WERI-Rb-1 (cell line): Measurements from ENCODE around the gene DGKI.
A peak's percentile ranks its signal among the peaks of the same experiment; 100 is the strongest.

ENCODE experiments used
- DNase-seq: peaks from one replicate; pipeline ENCODE4 v3.0.0-alpha.2; 2020
- H3K27ac ChIP-seq: fragments of 250-450 bp; sonication (Bioruptor Pico); 2 replicates; pipeline ENCODE4 v1.5.1; 2020; ENCODE audit warnings: mild to moderate bottlenecking, moderate library complexity
- H3K27me3 ChIP-seq: fragments of 250-450 bp; sonication (Bioruptor Pico); 2 replicates; pipeline ENCODE4 v1.5.1; 2021; ENCODE audit warnings: mild to moderate bottlenecking, low read depth, moderate library complexity; ENCODE audit not compliant: insufficient read depth, severe bottlenecking
- H3K36me3 ChIP-seq: fragments of 250-450 bp; sonication (Bioruptor Pico); 2 replicates; pipeline ENCODE4 v1.5.1; 2020; ENCODE audit warnings: mild to moderate bottlenecking, moderate library complexity
- H3K4me3 ChIP-seq: 2 replicates; pipeline ENCODE4 v1.5.1; 2011; ENCODE audit warnings: low read depth, mild to moderate bottlenecking, control low read depth, low read length
- H3K9me3 ChIP-seq: fragments of 250-450 bp; sonication (Bioruptor Pico); 2 replicates; pipeline ENCODE4 v1.5.1; 2021; ENCODE audit warnings: mild to moderate bottlenecking, moderate library complexity; ENCODE audit not compliant: severe bottlenecking
- CTCF ChIP-seq: IDR thresholded peaks from 2 replicates; pipeline ENCODE4 v1.5.1; 2011; ENCODE audit warnings: low read depth, mild to moderate bottlenecking, control low read depth, inconsistent platforms, low read length

Gene DGKI

GRCh38 chr7:137657476-137658189 lies 189.1 kb downstream of the DGKI start:
- no peak overlapping the region for H3K4me3 ChIP-seq
- H3K9me3 ChIP-seq, result no peaks in the 10 kb centered on the region
- no peak for TF ChIP-seq CTCF
- DNase-seq, result no peak
- no peaks in the 10 kb centered on the region for H3K36me3 ChIP-seq
- H3K27ac ChIP-seq, result no peak overlapping the region
- no peaks in the 10 kb centered on the region for H3K27me3 ChIP-seq

DNA sequence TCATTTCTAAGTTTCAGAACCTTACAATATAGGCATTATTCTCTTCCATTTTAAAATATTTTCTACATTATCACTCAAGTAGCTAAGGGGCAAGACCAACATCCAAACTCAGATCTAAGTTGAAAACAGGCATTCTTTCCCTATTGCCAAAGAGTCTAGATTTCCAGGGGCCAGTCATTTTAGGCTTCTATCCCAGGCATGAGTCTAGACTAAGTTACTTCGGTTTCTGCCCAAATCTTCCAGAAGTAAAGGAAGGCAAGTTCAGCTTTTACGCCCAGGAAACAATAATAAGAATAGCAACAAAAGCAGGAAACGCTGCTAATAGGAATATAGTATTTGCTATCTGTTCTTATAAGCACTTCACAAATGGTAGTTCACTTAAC lies 189.9 kb downstream of the DGKI start:
- no peaks in the 10 kb centered on the region for H3K27me3 ChIP-seq
- H3K36me3 ChIP-seq, result no peaks in the 10 kb centered on the region
- H3K27ac ChIP-seq, result no peak overlapping the region
- H3K4me3 ChIP-seq, result no peak overlapping the region
- no peak for TF ChIP-seq CTCF
- no peaks in the 10 kb centered on the region for H3K9me3 ChIP-seq
- DNase-seq, result no peak

GRCh38 chr7:137656227-137656849 lies 190.4 kb downstream of the DGKI start:
- Histone ChIP-seq H3K4me3 (no peak overlapping the region), H3K27me3 (no peaks in the 10 kb centered on the region), H3K27ac (no peak overlapping the region), H3K9me3 (no peaks in the 10 kb centered on the region), H3K36me3 (no peaks in the 10 kb centered on the region)
- TF ChIP-seq CTCF, result peak; percentile 62
- DNase-seq, result peak; percentile 77

DNA sequence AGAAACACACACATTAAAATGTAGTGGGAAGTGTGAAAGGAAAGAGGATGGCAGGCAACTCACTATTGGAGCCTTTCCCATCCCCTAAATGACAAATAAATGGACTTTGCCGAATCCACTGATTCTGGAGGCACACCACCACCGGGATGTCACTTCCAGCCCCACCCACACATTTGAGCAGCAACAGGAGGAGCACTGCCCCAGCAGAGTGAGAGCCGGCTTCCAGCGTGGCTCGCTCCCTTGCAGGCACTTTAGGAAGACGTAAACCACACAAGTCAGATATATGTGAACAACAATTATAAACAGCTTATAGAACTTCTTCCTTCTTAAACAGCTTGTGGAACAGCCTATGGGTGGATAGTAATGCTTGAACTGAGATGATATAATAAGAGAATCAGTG lies 191.0 kb downstream of the DGKI start:
- no peak for TF ChIP-seq CTCF
- H3K4me3 ChIP-seq, result no peak overlapping the region

GRCh38 chr7:137652721-137653120 lies 194.1 kb downstream of the DGKI start:
- H3K27ac ChIP-seq, result no peak overlapping the region
- no peaks in the 10 kb centered on the region for H3K36me3 ChIP-seq
- no peaks in the 10 kb centered on the region for H3K27me3 ChIP-seq
- H3K4me3 ChIP-seq, result no peak overlapping the region
- no peak for TF ChIP-seq CTCF
- DNase-seq, result no peak
- H3K9me3 ChIP-seq, result no peaks in the 10 kb centered on the region

More for the DNA sequence above, 191.0 kb downstream of the DGKI start:
- Histone ChIP-seq H3K36me3 (no peaks in the 10 kb centered on the region), H3K27me3 (no peaks in the 10 kb centered on the region), H3K27ac (no peak overlapping the region), H3K9me3 (no peaks in the 10 kb centered on the region)
- DNase-seq, result no peak
